NOMO-1 treated with DMSO at 0.1 percent for 48 hours (cell line): ENCODE measurements around the gene NPHP4.

Experiments used
- DNase-seq: peaks from one replicate; lab custom pipeline; 2025; ENCODE audit not compliant: unreplicated experiment; lab: John Stamatoyannopoulos, UW

NPHP4 gene

GRCh38 chr1:5837976-5838653 lies 154.1 kb downstream of the NPHP4 start:
- no peak for DNase-seq

- DNase-seq: no peak
Measured at GRCh38 chr1:5836776-5837440, 155.3 kb downstream of the NPHP4 start.

- DNase-seq: no peak
Measured at GRCh38 chr1:5835179-5835562, 157.1 kb downstream of the NPHP4 start.

GRCh38 chr1:5834477-5835178 lies 157.6 kb downstream of the NPHP4 start:
- no peak for DNase-seq

- no peak for DNase-seq
Measured at GRCh38 chr1:5833911-5834310, 158.3 kb downstream of the NPHP4 start.

GRCh38 chr1:5832916-5833895 lies 159.0 kb downstream of the NPHP4 start:
- DNase-seq: no peak

- no peak for DNase-seq
Measured at GRCh38 chr1:5831600-5832335, 160.5 kb downstream of the NPHP4 start.

GRCh38 chr1:5830771-5831599 lies 161.2 kb downstream of the NPHP4 start:
- no peak for DNase-seq

- DNase-seq: no peak
Measured at GRCh38 chr1:5829414-5829813, 162.8 kb downstream of the NPHP4 start.

- DNase-seq: no peak
Measured at GRCh38 chr1:5828308-5828935, 163.8 kb downstream of the NPHP4 start.

GRCh38 chr1:5827516-5827915 lies 164.7 kb downstream of the NPHP4 start:
- DNase-seq: no peak

GRCh38 chr1:5826601-5827000 lies 165.6 kb downstream of the NPHP4 start:
- no peak for DNase-seq

- no peak for DNase-seq
Measured at GRCh38 chr1:5822726-5823125, 169.5 kb downstream of the NPHP4 start.

- no peak for DNase-seq
Measured at GRCh38 chr1:5822266-5822665, 170.0 kb downstream of the NPHP4 start.

- DNase-seq: no peak
Measured at GRCh38 chr1:5821540-5822176, 170.6 kb downstream of the NPHP4 start.

GRCh38 chr1:5820026-5820421 lies 172.2 kb downstream of the NPHP4 start:
- no peak for DNase-seq

- DNase-seq: no peak
Measured at GRCh38 chr1:5819391-5820025, 172.7 kb downstream of the NPHP4 start.

GRCh38 chr1:5818755-5819154 lies 173.5 kb downstream of the NPHP4 start:
- no peak for DNase-seq
